Upper lobe of left lung (tissue), 4 donors: ENCODE results near the gene PRLR.
"Not testable (repeated sequence)": the region's sequence is repeated elsewhere in the genome, so short reads cannot be mapped to it uniquely, and the experiment has no call there.

Experiments used
- CTCF ChIP-seq, 6 experiments: fragments of 450-650 bp in 4 of 6; fragments of 200-600 bp in 2 of 6; sonication (generic) in 2 of 6; IDR thresholded peaks; one replicate each; pipeline ENCODE4 v1.5.1; 2016 to 2019; ENCODE audit warnings: antibody characterized with exemption in 6 of 6
- EP300 ChIP-seq, 4 donors: sonication (generic); formaldehyde crosslinking; IDR thresholded peaks; one replicate each; pipeline ENCODE4 v1.5.1; 2017; ENCODE audit warnings: antibody characterized with exemption in 4 of 4, control low read depth in 2 of 4
- POLR2A ChIP-seq, 4 donors: fragments of 450-650 bp; IDR thresholded peaks; one replicate each; pipeline ENCODE4 v1.5.1; 2016 to 2017; ENCODE audit warnings: antibody characterized with exemption in 4 of 4, mild to moderate bottlenecking in 2 of 4

GRCh38 chr5:35245371-35245770 lies 15.1 kb upstream of the PRLR start:
- TF ChIP-seq CTCF, POLR2A, EP300 (IDR thresholded peaks at IDR 0.05): not testable (repeated sequence)
